ENCODE data around the gene FREM2. TPM values are rescaled to one million over a fixed set of nuclear protein-coding genes. Genes with fewer than 3 reads are reported as not detected.
A peak's percentile ranks its signal among the peaks of the same experiment; 100 is the strongest.

FREM2 gene
- total RNA-seq, 8 experiments from 2014 or later: 0.05 to 3.1 (median 0.39) TPM

GRCh38 chr13:38824342-38824741 is 137.5 kb downstream of the FREM2 start:
- peak in 1 of 8 experiments; percentile 18 for ATAC-seq (replicated peaks in 6 of 8)
- in situ Hi-C loops (cut with MboI; ENCODE audit: low pct_unique_long_range_greater_than_20kb in 2 of 9, low sequenced_read_pairs in 9 of 9, unreplicated experiment in 9 of 9): no loop called here
- H3K27ac ChIP-seq: no peak overlapping the region
- no peaks in the 10 kb centered on the region for H3K4me1 ChIP-seq (replicated peaks in 1 of 2)
- WGBS, 10 experiments: 6 to 100% (median 81%) methylated on average over 1 to 4 of the region's 4 CpGs; no CpG with 5 or more reads in 2 of the 10 experiments
- no peak overlapping the region for H3K4me3 ChIP-seq

GRCh38 chr13:38826182-38826813 is 139.4 kb downstream of the FREM2 start:
- 10 to 86% (median 71%) methylated on average over 4 to 11 of the region's 11 CpGs for WGBS, 10 experiments
- Histone ChIP-seq H3K4me1 (replicated peaks in 1 of 2) (no peaks in the 10 kb centered on the region), H3K27ac (no peak overlapping the region), H3K4me3 (no peak overlapping the region)
- in situ Hi-C loops (cut with MboI; ENCODE audit: low pct_unique_long_range_greater_than_20kb in 2 of 9, low sequenced_read_pairs in 9 of 9, unreplicated experiment in 9 of 9): no loop called here
- ATAC-seq (replicated peaks in 6 of 8): no peak

- Histone ChIP-seq H3K4me3 (no peak overlapping the region), H3K4me1 (replicated peaks in 1 of 2) (no peaks in the 10 kb centered on the region), H3K27ac (no peak overlapping the region)
- WGBS, 10 experiments: 13 to 96% (median 88%) methylated on average over 1 to 8 of the region's 8 CpGs
- in situ Hi-C loops (cut with MboI; ENCODE audit: low pct_unique_long_range_greater_than_20kb in 2 of 9, low sequenced_read_pairs in 9 of 9, unreplicated experiment in 9 of 9): no loop called here
- ATAC-seq (replicated peaks in 6 of 8): no peak
Observed at GRCh38 chr13:38830442-38831045, 143.7 kb downstream of the FREM2 start.

- in situ Hi-C loops (cut with MboI; ENCODE audit: low pct_unique_long_range_greater_than_20kb in 2 of 9, low sequenced_read_pairs in 9 of 9, unreplicated experiment in 9 of 9): no loop called here
- 29 to 100% (median 80%) methylated on average over 1 of the region's 1 CpG; no CpG with 5 or more reads in 7 of the 10 experiments for whole genome bisulfite sequencing, 10 experiments
- H3K27ac ChIP-seq: no peak overlapping the region
- no peaks in the 10 kb centered on the region for H3K4me1 ChIP-seq (replicated peaks in 1 of 2)
- no peak for ATAC-seq (replicated peaks in 6 of 8)
- no peak overlapping the region for H3K4me3 ChIP-seq
Observed at GRCh38 chr13:38844581-38844980, 157.7 kb downstream of the FREM2 start.

- WGBS, 10 experiments: 25 to 100% (median 82%) methylated on average over 1 to 7 of the region's 7 CpGs
Observed at GRCh38 chr13:38848360-38848759, 161.5 kb downstream of the FREM2 start.

GRCh38 chr13:38849315-38849714 is 162.4 kb downstream of the FREM2 start:
- Histone ChIP-seq H3K27ac (no peak overlapping the region), H3K4me3 (no peak overlapping the region), H3K4me1 (replicated peaks in 1 of 2) (no peaks in the 10 kb centered on the region)
- ATAC-seq (replicated peaks in 6 of 8): peak in 2 of 8 experiments; percentile 74 to 84
- in situ Hi-C loops (cut with MboI; ENCODE audit: low pct_unique_long_range_greater_than_20kb in 2 of 9, low sequenced_read_pairs in 9 of 9, unreplicated experiment in 9 of 9): no loop called here
- 0 to 100% (median 75%) methylated on average over 1 to 4 of the region's 4 CpGs; no CpG with 5 or more reads in 2 of the 10 experiments for WGBS, 10 experiments

More at GRCh38 chr13:38848360-38848759, 161.5 kb downstream of the FREM2 start:
- ATAC-seq (replicated peaks in 6 of 8): no peak
- in situ Hi-C loops (cut with MboI; ENCODE audit: low pct_unique_long_range_greater_than_20kb in 2 of 9, low sequenced_read_pairs in 9 of 9, unreplicated experiment in 9 of 9): no loop called here
- Histone ChIP-seq H3K4me3 (no peak overlapping the region), H3K27ac (no peak overlapping the region), H3K4me1 (replicated peaks in 1 of 2) (no peaks in the 10 kb centered on the region)

- Histone ChIP-seq H3K27ac (no peak overlapping the region), H3K4me3 (no peak overlapping the region), H3K4me1 (replicated peaks in 1 of 2) (no peaks in the 10 kb centered on the region)
- ATAC-seq (replicated peaks in 6 of 8): no peak
- in situ Hi-C loops (cut with MboI; ENCODE audit: low pct_unique_long_range_greater_than_20kb in 2 of 9, low sequenced_read_pairs in 9 of 9, unreplicated experiment in 9 of 9): no loop called here
- 28 to 100% (median 93%) methylated on average over 1 to 5 of the region's 5 CpGs; no CpG with 5 or more reads in 1 of the 10 experiments for WGBS, 10 experiments
Observed at GRCh38 chr13:38850868-38851626, 164.2 kb downstream of the FREM2 start.

GRCh38 chr13:38854226-38854625 is 167.3 kb downstream of the FREM2 start:
- WGBS, 10 experiments: 2 to 90% (median 80%) methylated on average over 1 to 3 of the region's 3 CpGs
- H3K27ac ChIP-seq: no peak overlapping the region
- no peak for ATAC-seq (replicated peaks in 6 of 8)
- no peaks in the 10 kb centered on the region for H3K4me1 ChIP-seq (replicated peaks in 1 of 2)
- no peak overlapping the region for H3K4me3 ChIP-seq
- in situ Hi-C loops (cut with MboI; ENCODE audit: low pct_unique_long_range_greater_than_20kb in 2 of 9, low sequenced_read_pairs in 9 of 9, unreplicated experiment in 9 of 9): no loop called here

GRCh38 chr13:38856065-38856464 is 169.2 kb downstream of the FREM2 start:
- in situ Hi-C loops (cut with MboI; ENCODE audit: low pct_unique_long_range_greater_than_20kb in 2 of 9, low sequenced_read_pairs in 9 of 9, unreplicated experiment in 9 of 9): no loop called here
- WGBS, 10 experiments: 27 to 95% (median 85%) methylated on average over 3 to 4 of the region's 4 CpGs
- ATAC-seq (replicated peaks in 6 of 8): peak in 1 of 8 experiments; percentile 37
- Histone ChIP-seq H3K4me3 (no peak overlapping the region), H3K4me1 (replicated peaks in 1 of 2) (no peaks in the 10 kb centered on the region), H3K27ac (no peak overlapping the region)

- 100% methylated on average over 1 to 2 of the region's 2 CpGs; no CpG with 5 or more reads in 8 of the 10 experiments for WGBS, 10 experiments
- ATAC-seq (replicated peaks in 6 of 8): no peak
- H3K4me1 ChIP-seq (replicated peaks in 1 of 2): no peaks in the 10 kb centered on the region
- no peak overlapping the region for H3K4me3 ChIP-seq
- in situ Hi-C loops (cut with MboI; ENCODE audit: low pct_unique_long_range_greater_than_20kb in 2 of 9, low sequenced_read_pairs in 9 of 9, unreplicated experiment in 9 of 9): no loop called here
- H3K27ac ChIP-seq: no peak overlapping the region
Observed at GRCh38 chr13:38862443-38862842, 175.6 kb downstream of the FREM2 start.

GRCh38 chr13:38863536-38863935 is 176.7 kb downstream of the FREM2 start:
- no peaks in the 10 kb centered on the region for H3K4me1 ChIP-seq (replicated peaks in 1 of 2)
- no peak overlapping the region for H3K4me3 ChIP-seq
- in situ Hi-C loops (cut with MboI; ENCODE audit: low pct_unique_long_range_greater_than_20kb in 2 of 9, low sequenced_read_pairs in 9 of 9, unreplicated experiment in 9 of 9): no loop called here
- WGBS, 10 experiments: 43 to 100% (median 98%) methylated on average over 1 to 3 of the region's 3 CpGs; no CpG with 5 or more reads in 2 of the 10 experiments
- no peak overlapping the region for H3K27ac ChIP-seq
- no peak for ATAC-seq (replicated peaks in 6 of 8)

- no peak for ATAC-seq (replicated peaks in 6 of 8)
- no peak overlapping the region for H3K4me3 ChIP-seq
- in situ Hi-C loops (cut with MboI; ENCODE audit: low pct_unique_long_range_greater_than_20kb in 2 of 9, low sequenced_read_pairs in 9 of 9, unreplicated experiment in 9 of 9): no loop called here
- no peak overlapping the region for H3K27ac ChIP-seq
- WGBS, 10 experiments: 40 to 100% (median 80%) methylated on average over 1 of the region's 1 CpG; no CpG with 5 or more reads in 3 of the 10 experiments
- no peaks in the 10 kb centered on the region for H3K4me1 ChIP-seq (replicated peaks in 1 of 2)
Observed at GRCh38 chr13:38866649-38867048, 179.8 kb downstream of the FREM2 start.

- 0 to 100% (median 57%) methylated on average over 1 to 3 of the region's 3 CpGs; no CpG with 5 or more reads in 2 of the 10 experiments for WGBS, 10 experiments
- Histone ChIP-seq H3K4me1 (replicated peaks in 1 of 2) (no peaks in the 10 kb centered on the region), H3K4me3 (no peak overlapping the region), H3K27ac (no peak overlapping the region)
- ATAC-seq (replicated peaks in 6 of 8): no peak
- in situ Hi-C loops (cut with MboI; ENCODE audit: low pct_unique_long_range_greater_than_20kb in 2 of 9, low sequenced_read_pairs in 9 of 9, unreplicated experiment in 9 of 9): no loop called here
Observed at GRCh38 chr13:38868399-38868798, 181.5 kb downstream of the FREM2 start.

Data from motor neuron (in vitro differentiated cells).